ENCODE results near the gene PIK3R5.

- TF ChIP-seq CTCF (IDR thresholded peaks at IDR 0.05) (peak; percentile 30), EZH2 (IDR thresholded peaks at IDR 0.05) (peak; percentile 60)
These were observed at the start of gene PIK3R5 for GRCh38 chr17:8965394-8966168.
